Glomerular visceral epithelial cell (primary cell): Measurements from ENCODE around the gene HPCAL4.

Source experiments
- DNase-seq: peaks from one replicate; pipeline ENCODE4 v3.0.0-alpha.2; 2016; ENCODE audit errors: extremely low spot score

The HPCAL4 gene

DNA sequence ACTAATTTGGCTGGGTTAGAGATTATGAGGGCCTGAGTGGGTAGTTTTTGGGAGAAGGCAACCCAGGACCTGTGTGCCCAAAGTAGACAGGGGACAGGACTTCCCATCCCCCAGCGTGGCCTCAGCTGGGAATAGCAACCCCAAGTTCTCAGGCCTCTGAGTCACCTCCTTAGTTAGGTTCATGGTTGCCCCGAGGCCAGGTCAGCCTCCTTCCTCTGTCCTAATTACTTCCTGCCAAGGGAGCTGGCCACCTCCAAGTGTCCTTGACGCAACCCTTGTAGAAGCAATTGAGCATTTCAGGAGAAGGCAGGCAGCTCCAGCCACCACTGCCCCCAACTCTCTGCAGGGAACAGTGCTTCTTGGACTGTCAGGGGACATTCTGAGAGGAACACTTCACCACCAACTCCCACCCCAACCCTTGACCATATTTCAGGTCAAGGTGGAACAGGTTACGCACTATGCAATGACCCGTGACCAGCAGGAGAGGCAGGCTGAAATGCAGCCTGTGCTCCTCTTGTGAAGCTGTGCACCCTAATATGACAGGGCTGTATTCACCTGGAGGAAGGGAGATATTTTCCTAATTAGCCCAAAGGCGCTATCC is 14.2 kb downstream of the HPCAL4 start:
- DNase-seq, result no peak

DNA sequence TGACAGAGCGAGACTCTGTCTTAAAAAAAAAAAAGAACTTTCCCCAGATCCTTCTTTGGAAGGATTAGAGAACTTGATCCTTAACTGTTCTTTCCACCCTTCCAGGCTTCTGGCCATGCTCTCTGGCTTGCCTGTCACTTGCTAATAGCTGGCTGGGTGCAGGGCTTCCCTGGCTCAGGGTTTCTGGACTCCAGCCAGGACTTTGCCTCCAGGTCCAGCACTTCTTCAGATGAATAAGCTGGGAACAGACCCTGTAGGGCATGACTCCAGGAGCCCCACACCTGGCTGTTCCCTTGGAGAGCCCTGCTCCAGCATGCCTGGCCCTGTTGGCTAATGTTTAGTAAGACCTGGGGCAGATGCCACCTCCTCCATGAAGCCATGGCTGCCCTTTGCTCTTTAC is 16.0 kb downstream of the HPCAL4 start:
- DNase-seq, result no peak

DNA sequence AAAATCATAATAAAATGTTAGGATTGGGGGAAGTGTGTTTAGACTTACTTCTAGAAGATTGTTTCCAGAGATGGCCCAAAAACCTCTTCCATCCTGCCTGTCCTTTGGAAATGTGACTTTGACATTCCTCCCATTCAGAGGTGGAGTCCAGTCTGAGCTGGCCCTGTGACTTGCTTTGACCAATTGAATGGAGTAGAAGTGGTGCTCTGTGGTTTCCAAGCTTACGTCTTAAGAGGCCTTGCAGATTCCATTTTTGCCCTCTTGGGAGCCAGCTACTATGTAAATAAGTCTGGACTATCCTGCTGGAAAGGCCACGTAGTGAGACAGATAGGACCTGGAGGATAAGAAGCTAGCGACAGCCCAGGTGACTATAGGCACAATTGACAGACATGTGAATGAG is 18.0 kb downstream of the HPCAL4 start:
- DNase-seq, result no peak

DNA sequence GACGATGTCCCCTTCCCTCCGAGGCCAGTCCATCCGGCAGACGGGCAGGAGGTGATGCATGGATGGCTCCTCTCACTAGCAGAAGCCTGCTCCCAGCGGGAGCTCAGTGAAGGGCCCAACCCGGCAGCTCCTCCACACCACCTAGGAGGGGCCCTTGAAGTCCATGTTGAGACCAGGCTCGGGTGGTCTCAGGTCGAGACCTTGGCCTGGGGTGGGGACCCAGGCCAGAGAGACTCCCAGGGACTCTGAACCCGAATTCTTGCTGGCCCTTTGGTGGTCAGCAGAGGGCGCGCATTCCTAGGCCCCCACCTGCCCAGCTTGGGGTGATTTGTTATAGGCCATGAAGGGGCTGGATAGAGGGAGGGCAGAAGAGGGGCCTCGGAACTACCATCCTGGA is 18.7 kb downstream of the HPCAL4 start:
- DNase-seq, result peak; percentile 24

DNA sequence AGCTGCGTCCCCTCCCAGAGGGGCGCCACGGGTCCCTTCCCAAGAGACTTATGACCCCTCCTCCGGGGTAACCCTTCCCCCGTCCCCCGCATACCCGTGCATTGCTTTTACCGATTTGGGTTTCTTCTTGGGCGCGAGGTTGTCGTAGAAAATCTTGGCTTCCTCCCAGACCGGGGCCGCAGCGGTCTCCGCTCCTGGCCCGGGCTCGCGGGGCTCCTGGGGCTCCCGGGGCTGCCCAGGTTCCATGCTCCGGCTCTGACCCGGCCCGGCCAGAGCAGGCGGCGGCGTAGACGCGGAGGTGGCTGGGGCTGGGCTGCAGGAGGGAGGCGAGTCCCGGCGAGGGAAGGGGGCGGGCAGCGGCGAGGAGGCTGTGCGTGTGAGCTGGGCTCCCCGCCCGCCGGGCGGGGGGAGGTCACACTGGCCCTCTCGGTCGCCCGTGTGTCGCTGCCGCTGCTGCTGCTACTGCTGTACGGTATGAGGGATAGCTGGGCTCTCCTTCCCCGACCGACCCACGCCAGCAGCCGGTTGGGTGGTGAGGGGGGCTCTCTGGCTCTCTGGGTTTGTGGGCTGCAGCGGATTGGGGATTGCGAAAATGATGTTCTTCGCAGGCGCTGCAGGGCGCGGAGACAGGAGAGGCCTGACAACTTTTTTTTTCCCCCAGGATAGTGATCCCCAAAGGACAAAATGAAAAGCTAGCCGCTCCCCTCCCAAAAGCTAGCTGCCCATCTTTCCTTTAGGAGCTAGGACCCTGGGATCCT is 19.3 kb downstream of the HPCAL4 start, which contains the start of gene NT5C1A:
TSS of gene NT5C1A (minus strand) at position 315 of the 758 bp plus-strand sequence. CDS start at position 246, 69 bp downstream.
- no peak for DNase-seq

DNA sequence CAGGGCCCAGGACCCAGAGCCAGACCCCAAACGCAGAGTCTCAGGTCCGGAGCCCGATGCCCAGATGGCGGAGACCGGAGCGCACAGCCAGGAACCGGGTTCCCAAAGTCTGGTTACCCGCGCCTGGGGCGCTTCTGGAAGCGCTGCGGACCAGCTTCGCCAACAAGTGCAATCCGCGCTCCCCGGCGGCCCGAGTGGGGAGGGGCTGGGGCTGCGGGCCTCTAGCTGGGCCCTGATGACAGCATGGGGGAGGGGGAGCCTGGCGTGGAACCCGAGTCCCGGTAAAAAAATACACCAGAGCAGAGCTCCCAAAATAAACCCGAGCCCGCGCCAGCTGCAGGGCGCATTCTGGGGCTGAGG is 19.8 kb downstream of the HPCAL4 start:
- no peak for DNase-seq

DNA sequence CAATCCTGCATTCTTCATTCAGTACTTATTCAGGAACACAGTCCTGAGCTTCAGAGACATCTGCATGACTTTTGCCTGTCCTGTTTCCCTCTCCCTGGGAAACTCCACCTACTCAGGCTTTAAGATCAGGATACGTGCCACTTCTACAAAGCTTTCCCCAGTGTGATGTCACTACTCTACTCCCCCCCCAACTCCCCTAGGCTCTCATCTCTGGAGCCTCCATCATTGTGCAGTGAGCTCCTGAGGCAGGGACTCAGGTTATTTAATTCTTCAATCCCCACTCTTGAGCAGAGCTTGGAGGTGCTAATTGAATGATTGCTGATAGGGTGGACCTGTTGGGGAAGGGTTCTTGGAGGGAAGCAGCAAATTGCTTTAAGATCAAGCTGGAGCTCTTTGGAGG is 20.5 kb downstream of the HPCAL4 start:
- no peak for DNase-seq

DNA sequence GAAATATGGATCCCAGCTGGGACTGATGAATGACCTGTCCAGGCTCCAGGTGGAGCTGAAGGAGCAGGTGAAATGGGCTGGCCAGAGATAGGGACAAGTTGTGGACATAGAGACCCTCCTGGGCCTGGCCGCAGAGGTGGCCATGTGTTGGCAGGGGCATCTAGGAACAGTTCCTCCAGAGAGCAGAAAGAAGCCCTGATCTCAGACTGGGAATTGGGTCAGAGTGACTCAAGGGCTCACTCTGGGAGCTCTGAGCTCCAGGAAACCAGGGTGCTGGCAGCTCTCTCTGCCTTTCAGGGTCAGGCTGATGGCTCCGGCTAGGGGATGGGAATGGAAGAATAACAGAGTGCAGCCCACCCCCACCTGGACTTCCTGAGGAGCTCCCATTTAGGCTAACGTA is 22.3 kb downstream of the HPCAL4 start:
- no peak for DNase-seq

DNA sequence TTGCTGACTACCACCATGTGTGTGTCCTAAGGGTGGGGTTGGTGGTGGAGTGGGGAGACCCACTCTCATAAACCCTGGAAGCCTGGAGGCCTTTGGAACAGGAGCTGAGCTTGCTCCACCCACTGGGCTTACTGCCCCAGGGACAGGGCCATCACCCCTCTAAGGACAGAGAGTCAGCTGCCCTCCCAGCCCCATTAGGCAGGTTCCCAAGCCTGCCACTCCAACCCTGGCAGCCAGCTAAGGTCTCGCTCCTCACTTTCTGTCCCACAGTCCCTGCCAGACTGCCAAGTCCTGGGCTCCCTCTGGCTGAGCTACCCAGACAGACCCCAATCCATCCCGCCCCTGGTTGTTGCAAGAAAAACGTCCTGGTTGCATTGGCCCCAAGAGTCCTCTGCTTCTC is 23.1 kb downstream of the HPCAL4 start:
- DNase-seq, result no peak

DNA sequence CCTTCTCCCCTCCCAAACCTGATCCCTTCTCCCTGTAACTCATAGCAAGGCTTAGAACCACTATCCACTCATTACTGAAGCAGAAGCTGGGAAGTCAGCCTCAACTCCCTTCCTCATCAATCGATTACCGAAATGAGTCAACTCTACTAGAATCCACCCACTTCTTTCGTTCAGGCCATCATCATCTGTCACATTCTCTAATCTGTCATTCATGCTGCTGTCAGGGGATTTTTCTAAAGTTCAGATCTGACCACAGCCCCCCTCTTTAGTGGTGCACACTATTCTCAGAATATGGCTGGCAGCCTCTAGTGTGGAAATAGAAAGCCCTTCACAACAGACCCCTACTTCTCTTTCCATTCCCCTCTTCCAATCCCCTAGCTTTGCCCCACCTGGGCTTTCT is 24.5 kb downstream of the HPCAL4 start:
- DNase-seq, result no peak

DNA sequence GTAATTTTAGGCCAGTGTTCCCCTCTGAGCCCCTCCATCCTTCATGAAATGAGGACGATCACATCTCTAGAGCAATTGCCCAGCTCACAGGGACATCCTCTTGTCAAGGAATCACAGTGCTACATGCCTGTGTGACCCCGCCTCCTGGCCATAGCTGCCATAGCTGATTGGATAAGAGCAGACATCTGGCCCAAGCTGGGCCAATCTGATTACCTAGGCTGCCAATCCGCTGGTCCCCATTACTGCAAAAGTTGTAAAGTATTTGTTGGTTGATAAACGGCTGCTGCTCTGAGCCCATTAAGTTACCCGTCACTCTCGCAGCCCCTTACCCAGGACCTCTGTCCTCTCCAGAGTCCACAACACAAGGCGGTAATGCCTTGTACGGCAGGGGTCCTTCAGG is 27.7 kb downstream of the HPCAL4 start:
- DNase-seq, result no peak

DNA sequence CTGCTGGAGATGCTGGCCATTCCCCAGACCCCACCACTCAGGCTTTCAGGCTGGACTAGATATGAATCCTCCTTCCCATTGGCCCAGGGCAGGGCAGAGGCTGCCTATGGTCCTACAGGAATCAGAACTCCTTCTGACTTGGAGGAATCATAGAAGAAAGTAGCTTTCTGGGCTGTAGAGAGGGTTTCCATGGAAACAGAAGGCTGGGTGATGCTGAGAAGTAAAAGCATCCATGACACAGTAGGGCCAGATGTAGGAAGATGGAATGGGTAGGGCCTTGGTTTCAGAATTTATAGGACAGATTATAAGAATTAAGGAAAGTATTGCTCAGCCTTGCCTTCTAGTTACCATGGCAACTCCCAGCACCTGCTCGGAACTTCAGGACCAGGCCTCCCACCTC is 28.4 kb downstream of the HPCAL4 start:
- DNase-seq, result no peak

DNA sequence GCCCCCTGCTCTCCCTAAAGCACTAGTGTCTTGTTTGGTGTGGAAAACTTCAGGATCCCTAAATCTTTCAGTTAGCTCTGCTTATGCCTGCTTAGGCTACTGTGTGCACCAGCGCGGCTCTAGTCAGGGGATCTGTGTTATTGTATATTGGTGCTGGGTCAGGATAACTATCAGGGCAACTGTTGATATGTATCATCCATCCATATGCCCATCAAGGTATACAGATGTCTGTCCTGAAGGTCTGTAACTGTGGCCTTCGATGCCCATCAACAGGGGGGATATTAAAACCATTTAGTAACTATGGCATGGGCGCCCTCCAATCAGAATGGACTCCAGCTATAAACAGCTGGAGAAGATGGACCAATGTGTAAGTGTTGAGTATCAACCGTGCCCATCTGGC is 31.7 kb downstream of the HPCAL4 start:
- no peak for DNase-seq

DNA sequence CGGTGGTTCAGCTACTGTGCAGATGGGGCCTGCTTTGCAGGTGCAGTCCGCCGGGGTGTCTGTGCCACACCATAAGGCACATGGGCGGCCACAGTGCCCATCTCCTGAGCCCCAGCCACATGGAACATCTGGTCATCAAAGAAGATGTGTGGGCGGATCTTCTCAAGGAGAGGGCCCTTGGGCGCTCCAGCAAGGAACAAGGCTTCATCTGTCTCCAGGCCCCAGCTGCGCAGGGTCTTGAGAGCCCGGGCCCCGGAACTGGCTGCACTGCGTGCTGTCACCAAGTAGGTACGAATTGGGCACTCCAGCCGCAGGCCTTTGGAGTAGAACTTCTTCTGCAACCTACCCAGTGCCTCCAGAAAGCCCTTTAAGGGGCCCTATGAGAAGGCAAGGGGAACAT is 32.1 kb downstream of the HPCAL4 start:
- DNase-seq, result no peak

DNA sequence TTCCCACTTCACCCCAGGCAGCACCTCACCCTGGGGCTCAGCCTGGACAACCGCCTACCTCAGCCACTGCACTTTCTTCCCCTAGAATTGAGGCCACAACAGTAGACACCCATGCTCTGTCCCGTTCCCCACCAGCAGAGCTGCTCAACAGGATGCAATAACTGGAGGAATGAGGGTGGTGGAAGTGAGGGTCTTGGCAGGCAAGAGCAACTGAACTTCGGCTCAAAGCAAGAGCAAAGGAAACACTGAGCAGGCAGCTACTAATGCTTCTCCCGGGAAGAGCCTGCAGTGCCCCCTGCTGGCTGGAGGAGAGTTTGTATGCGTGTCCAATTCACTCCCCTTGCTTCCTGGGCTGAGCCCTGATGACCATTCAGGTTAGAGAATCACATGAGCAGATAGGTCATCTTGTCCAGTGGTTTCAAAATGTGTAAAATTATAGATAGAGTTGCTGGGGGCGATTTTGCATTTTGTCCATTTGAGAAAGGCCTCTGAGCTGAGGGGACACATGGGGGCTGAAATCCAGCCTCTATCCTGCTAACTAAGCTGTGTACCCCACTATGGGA is 33.2 kb downstream of the HPCAL4 start:
- peak; percentile 69 for DNase-seq

DNA sequence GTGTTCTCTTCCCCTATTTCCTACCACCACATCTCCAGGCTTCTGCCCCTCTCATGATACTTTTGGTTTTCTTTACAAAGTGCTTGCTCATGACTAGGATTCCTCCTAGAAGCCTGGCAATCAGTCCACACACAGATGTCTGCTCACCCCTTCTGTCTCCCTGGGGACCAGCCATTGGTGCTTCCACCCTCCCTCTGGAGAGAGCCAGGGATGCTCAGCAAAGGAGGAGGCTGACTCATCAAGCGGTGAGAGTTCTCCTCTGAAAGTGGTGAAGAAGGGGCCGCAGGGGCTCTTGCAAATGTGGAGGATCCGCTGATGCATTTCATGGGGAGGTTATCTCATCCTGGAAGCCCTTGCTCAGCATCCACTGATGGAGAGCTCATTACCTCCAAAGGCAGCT is 33.8 kb downstream of the HPCAL4 start:
- DNase-seq, result peak; percentile 31

DNA sequence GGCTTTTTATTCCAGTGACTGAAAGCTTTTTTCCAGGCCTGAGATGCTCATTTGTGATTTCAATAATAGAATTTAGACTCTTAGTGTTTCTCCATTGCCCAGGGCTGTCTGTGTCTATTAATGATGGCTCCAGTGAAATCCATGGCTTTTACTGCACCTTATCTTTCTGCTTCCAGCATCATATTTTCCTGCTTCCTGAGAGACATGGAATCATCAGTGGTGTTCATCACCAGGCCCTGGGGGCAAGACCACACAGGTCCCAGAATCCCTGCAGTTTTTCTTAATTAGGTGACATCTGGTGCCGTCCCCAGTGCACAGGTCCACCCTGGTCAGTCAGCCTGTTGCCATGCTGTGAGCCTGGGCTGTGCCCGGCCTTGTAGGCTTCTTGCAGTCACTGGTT is 34.8 kb downstream of the HPCAL4 start:
- DNase-seq, result no peak

DNA sequence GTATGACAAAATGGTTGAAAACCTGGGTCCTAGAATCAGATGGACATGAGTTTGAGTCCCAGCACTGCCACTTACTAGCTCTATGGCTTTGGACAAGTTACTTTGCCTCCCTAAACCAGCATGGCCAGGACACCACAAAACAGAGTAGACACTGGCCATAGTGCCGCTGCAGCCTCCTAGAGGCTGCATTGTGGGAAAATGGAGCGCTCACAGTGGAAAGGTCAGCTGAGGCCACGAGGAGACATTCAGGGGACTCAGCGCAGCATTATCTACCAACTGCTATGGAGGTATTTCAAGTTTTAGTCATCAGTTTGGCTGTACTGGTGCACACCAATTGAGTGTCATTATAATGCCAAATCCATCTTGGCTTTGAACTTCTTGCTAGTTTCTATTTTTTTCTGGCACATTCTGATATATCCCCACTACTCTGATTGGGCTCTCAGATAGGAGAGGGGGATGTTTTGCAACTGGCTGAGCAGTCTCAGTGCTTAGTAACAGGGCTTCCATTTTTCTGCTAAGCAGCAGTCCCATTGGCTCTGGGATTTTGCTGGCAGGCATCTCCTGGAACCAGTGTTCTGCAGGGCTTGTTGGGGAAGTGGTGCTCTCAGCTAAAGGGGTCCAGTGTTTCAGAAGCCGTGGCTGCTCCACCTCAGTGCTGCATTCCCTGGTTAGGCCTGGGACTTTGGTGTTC is 35.5 kb downstream of the HPCAL4 start:
- DNase-seq, result no peak

DNA sequence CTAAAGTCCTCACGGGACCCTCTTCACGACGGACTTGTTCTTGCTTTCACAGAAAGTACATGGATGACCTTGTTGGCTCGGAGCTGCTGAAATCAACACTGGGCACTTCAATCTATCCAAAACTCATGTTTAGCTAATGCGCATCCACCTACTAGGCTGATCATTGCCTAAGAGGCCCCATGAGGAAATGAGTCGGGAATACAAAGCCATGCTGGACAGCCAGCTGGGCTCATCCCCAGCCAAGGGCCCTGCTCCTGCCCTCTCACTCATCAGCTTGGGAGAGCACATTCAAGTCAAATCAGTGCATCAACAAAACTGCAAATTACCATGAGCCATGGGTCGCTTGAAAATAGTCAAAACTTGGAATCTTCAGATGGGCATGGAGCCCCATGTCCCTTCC is 36.9 kb downstream of the HPCAL4 start:
- DNase-seq, result no peak

DNA sequence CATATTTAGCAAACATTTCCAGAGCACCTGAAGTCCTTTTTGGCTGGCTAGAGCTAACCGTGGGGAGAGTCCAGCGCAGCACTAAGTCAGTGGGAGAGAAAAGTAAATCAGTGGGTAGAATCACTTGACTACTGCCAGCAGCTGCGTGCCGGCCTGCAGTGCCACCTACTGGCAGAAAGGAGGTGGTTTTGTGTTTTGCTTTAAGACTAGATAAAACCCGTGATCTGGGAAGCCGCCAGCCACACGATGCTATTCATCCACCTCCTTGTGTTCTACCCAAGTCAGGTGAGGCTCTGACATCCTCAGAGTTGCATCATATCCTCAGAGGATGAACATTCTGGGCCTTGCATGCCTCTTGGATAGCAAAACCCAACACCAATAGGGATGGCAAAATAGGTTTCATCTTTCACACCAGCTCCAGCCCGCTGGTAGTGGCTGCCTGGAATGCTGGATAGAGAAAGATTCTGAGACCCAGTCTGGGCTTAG is 37.6 kb downstream of the HPCAL4 start:
- peak; percentile 81 for DNase-seq

DNA sequence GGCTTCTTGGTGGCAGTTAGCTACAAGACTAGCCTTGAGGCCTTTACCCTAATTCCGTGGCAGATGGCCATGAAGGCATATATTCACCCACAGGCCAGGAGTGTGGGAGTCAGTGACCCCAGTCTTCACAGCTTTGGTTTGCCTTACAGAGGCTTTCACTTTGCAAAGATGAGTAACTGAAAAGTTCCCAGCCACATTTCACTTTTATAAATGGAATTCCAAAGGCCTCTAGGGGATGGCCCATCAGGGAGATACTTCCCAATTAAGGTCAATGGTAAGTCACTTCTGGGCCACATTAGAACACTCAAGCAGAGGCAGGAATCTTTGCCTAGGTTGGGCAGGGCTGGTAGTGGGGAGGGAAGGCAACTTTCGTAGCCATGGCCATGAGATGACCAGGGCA is 38.7 kb downstream of the HPCAL4 start:
- DNase-seq, result no peak

DNA sequence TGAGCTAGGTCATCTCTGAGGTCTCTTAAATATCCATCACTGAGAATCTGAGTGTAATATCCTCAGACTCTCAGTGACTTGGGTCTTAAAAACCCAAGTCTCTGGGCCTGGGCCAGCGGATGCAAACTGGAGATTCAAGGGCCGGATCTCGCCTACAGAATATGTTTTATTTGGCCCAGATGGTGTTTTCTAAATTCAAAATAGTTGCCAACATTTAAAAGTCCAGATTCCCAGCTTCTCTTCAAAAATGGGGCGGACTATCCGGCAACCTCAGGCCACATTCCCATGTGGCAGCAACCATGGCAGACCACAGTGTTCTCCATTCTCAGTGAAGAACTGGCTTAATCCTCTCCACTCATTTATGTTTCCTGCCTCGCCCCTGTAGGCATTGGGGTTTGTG is 39.1 kb downstream of the HPCAL4 start:
- DNase-seq, result no peak

DNA sequence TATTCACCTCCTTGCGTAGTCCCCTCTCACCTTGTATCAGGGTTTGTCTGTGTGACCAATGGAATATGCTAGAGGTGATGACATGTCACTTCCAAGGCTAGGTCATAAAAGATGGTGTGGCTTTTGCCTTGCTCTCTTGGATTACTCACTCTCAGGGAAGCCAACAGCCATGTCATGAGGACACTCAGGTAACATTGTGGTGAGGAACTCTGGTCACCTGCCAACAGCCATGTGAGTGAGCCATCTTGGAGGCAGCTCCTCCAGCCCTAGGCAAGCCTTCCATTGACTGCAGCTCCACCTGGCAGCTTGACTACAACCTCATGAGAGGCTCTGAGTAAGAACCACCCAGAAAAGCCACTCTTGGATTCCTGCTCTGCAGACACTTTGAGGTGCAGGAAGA is 40.8 kb downstream of the HPCAL4 start:
- DNase-seq, result no peak
